ENCODE data around the gene KRT80. TPM values are rescaled to one million over a fixed set of nuclear protein-coding genes. Genes with fewer than 3 reads are reported as not detected.

The KRT80 gene
- total RNA-seq, 1 experiment from 2014 or later, result 8.8 TPM

DNA sequence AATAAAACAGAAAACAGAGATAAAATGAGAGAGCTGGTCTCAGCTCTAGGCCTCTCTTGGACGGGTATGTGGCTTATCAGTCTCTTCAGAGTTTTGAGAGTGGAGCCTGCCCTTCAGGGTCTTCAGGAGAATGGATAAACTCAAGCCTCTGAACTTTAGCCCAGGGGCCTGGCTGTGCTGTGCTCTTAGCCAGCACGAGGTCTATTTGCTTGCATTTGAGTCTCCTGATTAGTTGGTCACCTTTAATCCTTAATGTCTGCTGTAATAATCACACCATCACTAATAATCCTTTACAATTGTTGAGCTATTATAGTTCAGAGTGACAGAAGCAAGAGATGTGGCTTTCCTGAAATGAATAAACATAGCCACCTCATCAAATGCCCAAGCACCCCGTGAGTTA, 24.3 kb downstream of the KRT80 start:
- DNase-seq (ENCODE audit: low read depth, low spot score) (no peak), ATAC-seq (no peak)
- CTCF ChIA-PET, result no interaction called here
- H3K4me3 ChIP-seq (replicated peaks in 1 of 2; ENCODE audit: low read depth in 1 of 2, low read length in 2 of 2), result no peak overlapping the region
- H3K27me3 ChIP-seq (ENCODE audit: insufficient read depth, low read length), result peaks cover 7% of the 10 kb centered on the region; the same call in 1 of the 2 replicates
- H3K4me2 ChIP-seq (ENCODE audit: low read length), result no peak overlapping the region
- TF ChIP-seq CEBPB (IDR thresholded peaks at IDR 0.05; ENCODE audit: low read depth), result no peak
- no peak for TF ChIP-seq POLR2AphosphoS5 (IDR thresholded peaks at IDR 0.05; ENCODE audit: low read depth, low read length)
- intact Hi-C loops (cut with micrococcal nuclease), result no loop called here
- H3K9ac ChIP-seq (ENCODE audit: low read length), result no peak overlapping the region
- no peaks in the 10 kb centered on the region for H4K20me1 ChIP-seq (ENCODE audit: insufficient read depth)
- BruUV-seq (replicated peaks), result no TSS peak
- no peaks in the 10 kb centered on the region for H3K79me2 ChIP-seq (ENCODE audit: insufficient read depth, low read length)
- H3K9me2 ChIP-seq (ENCODE audit: insufficient read depth), result no peaks in the 10 kb centered on the region
- H3K4me1 ChIP-seq (ENCODE audit: control insufficient read depth in 1 of 2, insufficient read depth in 2 of 2, low read length in 2 of 2), result peaks cover 27 to 61% of the 10 kb centered on the region in 2 experiments
- POLR2A ChIA-PET, result no interaction called here
- no peak overlapping the region for H2AFZ ChIP-seq (ENCODE audit: low read depth, low read length, poor library complexity, severe bottlenecking)
- RAD21 ChIA-PET (ENCODE audit: low non-redundant PET in 1 of 2, low total read pairs in 2 of 2, uncharacterized antibody in 2 of 2, unreplicated experiment in 2 of 2), result no interaction called here
- no peaks in the 10 kb centered on the region for H3K36me3 ChIP-seq (ENCODE audit: control insufficient read depth in 1 of 2, insufficient read depth in 2 of 2, low read length in 2 of 2)
- no peak overlapping the region for H3K27ac ChIP-seq (ENCODE audit: low read depth, low read length)
- H3K9me3 ChIP-seq (ENCODE audit: control insufficient read depth in 1 of 2, insufficient read depth in 1 of 2, low read depth in 1 of 2, low read length in 2 of 2), result no peaks in the 10 kb centered on the region

DNA sequence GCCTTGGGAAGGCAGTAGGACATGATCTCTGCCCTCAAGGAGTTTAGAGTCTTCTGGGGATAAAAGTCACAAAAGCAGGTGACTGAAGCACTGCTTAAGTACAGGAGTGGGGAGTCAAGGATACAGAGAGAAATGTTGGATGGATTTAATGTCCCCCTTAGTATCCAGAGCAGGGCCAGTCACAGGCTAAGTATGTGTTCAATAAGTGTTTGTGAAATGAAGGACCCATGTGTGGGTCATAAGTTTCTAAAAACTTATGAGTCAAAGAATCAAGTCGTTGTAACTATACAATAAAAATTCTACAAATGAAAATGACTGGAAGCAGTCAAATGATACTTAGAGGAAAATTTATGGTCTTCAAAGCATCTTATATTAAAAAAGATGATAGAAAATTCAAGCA, 25.1 kb downstream of the KRT80 start:
- ChIA-PET RAD21 (ENCODE audit: low non-redundant PET in 1 of 2, low total read pairs in 2 of 2, uncharacterized antibody in 2 of 2, unreplicated experiment in 2 of 2) (no interaction called here), CTCF (no interaction called here), POLR2A (interaction anchor here (0.6 kb wide), 1 partner anchor 192 kb away, joined by 3 read pairs; no protein-coding TSS in a partner anchor)
- intact Hi-C loops (cut with micrococcal nuclease), result no loop called here
- no TSS peak for BruUV-seq (replicated peaks)
- H4K20me1 ChIP-seq (ENCODE audit: insufficient read depth), result no peaks in the 10 kb centered on the region
- DNase-seq (ENCODE audit: low read depth, low spot score), result no peak
- H3K79me2 ChIP-seq (ENCODE audit: insufficient read depth, low read length), result no peaks in the 10 kb centered on the region
- peaks cover 33 to 59% of the 10 kb centered on the region in 2 experiments for H3K4me1 ChIP-seq (ENCODE audit: control insufficient read depth in 1 of 2, insufficient read depth in 2 of 2, low read length in 2 of 2)
- ATAC-seq, result no peak
- H3K9ac ChIP-seq (ENCODE audit: low read length), result 0 out of 2 replicates have a peak overlapping the region, but pooled peaks have one; percentile 11
- H3K36me3 ChIP-seq (ENCODE audit: control insufficient read depth in 1 of 2, insufficient read depth in 2 of 2, low read length in 2 of 2), result no peaks in the 10 kb centered on the region
- peaks cover 7% of the 10 kb centered on the region; the same call in 1 of the 2 replicates for H3K27me3 ChIP-seq (ENCODE audit: insufficient read depth, low read length)
- H2AFZ ChIP-seq (ENCODE audit: low read depth, low read length, poor library complexity, severe bottlenecking), result no peak overlapping the region
- no peak for TF ChIP-seq SP1 (IDR thresholded peaks at IDR 0.05; ENCODE audit: low read depth)
- no peak for TF ChIP-seq YY1 (IDR thresholded peaks at IDR 0.05; ENCODE audit: extremely low read depth, insufficient replicate concordance, low read depth, low read length)
- TF ChIP-seq, protein P1, sequence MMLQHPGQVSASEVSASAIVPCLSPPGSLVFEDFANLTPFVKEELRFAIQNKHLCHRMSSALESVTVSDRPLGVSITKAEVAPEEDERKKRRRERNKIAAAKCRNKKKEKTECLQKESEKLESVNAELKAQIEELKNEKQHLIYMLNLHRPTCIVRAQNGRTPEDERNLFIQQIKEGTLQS (IDR thresholded peaks at IDR 0.05), result no peak
- no peak for TF ChIP-seq CTCF (IDR thresholded peaks at IDR 0.05 in 2 of 3, conservative IDR thresholded peaks at IDR 0.05 in 1 of 3; ENCODE audit: borderline replicate concordance in 1 of 3, insufficient read depth in 1 of 3, low read depth in 2 of 3, low read length in 2 of 3)
- no peak for TF ChIP-seq EZH2phosphoT487 (IDR thresholded peaks at IDR 0.05; ENCODE audit: borderline replicate concordance)
- TF ChIP-seq SIN3A (IDR thresholded peaks at IDR 0.05; ENCODE audit: low read depth), result no peak
- no peak for TF ChIP-seq ZFX (IDR thresholded peaks at IDR 0.05)
- TF ChIP-seq TCF7L2 (IDR thresholded peaks at IDR 0.05; ENCODE audit: borderline replicate concordance, extremely low read depth, insufficient read depth, insufficient read length), result no peak
- no peak for TF ChIP-seq CBX3 (IDR thresholded peaks at IDR 0.05; ENCODE audit: low read depth)
- H3K9me2 ChIP-seq (ENCODE audit: insufficient read depth), result no peaks in the 10 kb centered on the region
- no peak overlapping the region for H3K27ac ChIP-seq (ENCODE audit: low read depth, low read length)
- no peak overlapping the region for H3K4me3 ChIP-seq (replicated peaks in 1 of 2; ENCODE audit: low read depth in 1 of 2, low read length in 2 of 2)
- H3K9me3 ChIP-seq (ENCODE audit: control insufficient read depth in 1 of 2, insufficient read depth in 1 of 2, low read depth in 1 of 2, low read length in 2 of 2), result no peaks in the 10 kb centered on the region
- H3K4me2 ChIP-seq (ENCODE audit: low read length), result no peak overlapping the region
